ENCODE data around the gene SPRED3. TPM values are rescaled to one million over a fixed set of nuclear protein-coding genes. Genes with fewer than 3 reads are reported as not detected.

SPRED3 gene
- total RNA-seq, 1 experiment from 2014 or later: 5.6 TPM

DNA sequence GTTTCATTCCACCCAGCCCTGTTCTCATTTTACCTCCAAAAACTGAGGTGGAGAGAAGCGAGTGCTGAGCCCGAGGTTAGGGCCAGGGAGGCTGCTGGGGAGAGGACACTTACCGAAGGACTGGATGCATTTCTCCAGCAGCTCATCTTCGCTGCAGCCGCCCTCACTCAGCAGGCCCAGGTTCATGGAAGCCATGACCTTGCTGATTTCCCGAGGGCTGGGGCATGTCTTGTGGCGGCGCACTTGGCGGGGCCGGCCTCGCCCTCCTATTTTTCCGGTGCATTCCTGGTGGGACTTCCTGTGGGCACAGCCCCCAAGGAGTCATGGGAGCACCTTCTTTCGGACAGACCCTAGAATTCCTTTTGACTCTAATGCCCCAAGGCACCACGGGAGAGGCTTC is 33.4 kb downstream of the SPRED3 start:
- H3K27ac Mint-ChIP-seq (ENCODE audit: low read depth, unreplicated experiment): no peak overlapping the region
- no TSS peak for BruUV-seq (replicated peaks)
- CTCF ChIA-PET: no interaction called here
- no peaks in the 10 kb centered on the region for H3K36me3 Mint-ChIP-seq (ENCODE audit: insufficient read depth, unreplicated experiment)
- H3K27me3 Mint-ChIP-seq (ENCODE audit: insufficient read depth, unreplicated experiment): peaks cover 33% of the 10 kb centered on the region
- POLR2A ChIA-PET: no interaction called here
- H3K4me3 Mint-ChIP-seq (ENCODE audit: unreplicated experiment): no peak overlapping the region
- peaks cover 7% of the 10 kb centered on the region for H3K4me1 Mint-ChIP-seq (ENCODE audit: insufficient read depth, unreplicated experiment)
- no peaks in the 10 kb centered on the region for H3K9me3 Mint-ChIP-seq (ENCODE audit: unreplicated experiment)
- no peak for TF ChIP-seq CTCF (IDR thresholded peaks at IDR 0.05; ENCODE audit: unreplicated experiment)
- DNase-seq (ENCODE audit: unreplicated experiment): no peak
- intact Hi-C loops (cut with micrococcal nuclease): no loop called here

GRCh38 chr19:38422438-38422837 is 33.9 kb downstream of the SPRED3 start:
- DNase-seq (ENCODE audit: unreplicated experiment): no peak
- BruUV-seq (replicated peaks): no TSS peak
- Mint-ChIP-seq H3K27ac (ENCODE audit: low read depth, unreplicated experiment) (no peak overlapping the region), H3K9me3 (ENCODE audit: unreplicated experiment) (no peaks in the 10 kb centered on the region), H3K27me3 (ENCODE audit: insufficient read depth, unreplicated experiment) (peaks cover 27% of the 10 kb centered on the region), H3K4me3 (ENCODE audit: unreplicated experiment) (no peak overlapping the region), H3K36me3 (ENCODE audit: insufficient read depth, unreplicated experiment) (no peaks in the 10 kb centered on the region), H3K4me1 (ENCODE audit: insufficient read depth, unreplicated experiment) (peaks cover 2% of the 10 kb centered on the region)
- intact Hi-C loops (cut with micrococcal nuclease): no loop called here
- TF ChIP-seq CTCF (IDR thresholded peaks at IDR 0.05; ENCODE audit: unreplicated experiment): no peak
- POLR2A ChIA-PET: no interaction called here
- CTCF ChIA-PET: interaction anchor here (0.7 kb wide), 1 partner anchor 32 kb away, joined by 3 read pairs; no protein-coding TSS in a partner anchor

GRCh38 chr19:38424272-38424671 is 35.8 kb downstream of the SPRED3 start:
- Mint-ChIP-seq H3K36me3 (ENCODE audit: insufficient read depth, unreplicated experiment) (no peaks in the 10 kb centered on the region), H3K9me3 (ENCODE audit: unreplicated experiment) (no peaks in the 10 kb centered on the region), H3K4me1 (ENCODE audit: insufficient read depth, unreplicated experiment) (no peaks in the 10 kb centered on the region), H3K27ac (ENCODE audit: low read depth, unreplicated experiment) (no peak overlapping the region), H3K27me3 (ENCODE audit: insufficient read depth, unreplicated experiment) (peaks cover 19% of the 10 kb centered on the region), H3K4me3 (ENCODE audit: unreplicated experiment) (no peak overlapping the region)
- TF ChIP-seq CTCF (IDR thresholded peaks at IDR 0.05; ENCODE audit: unreplicated experiment): no peak
- no TSS peak for BruUV-seq (replicated peaks)
- CTCF ChIA-PET: interaction anchor here (0.6 to 1.2 kb wide), 3 partner anchors 22 to 527 kb away, joined by 3 to 5 read pairs (median 3); partner anchors contain the start of gene FAM98C
- POLR2A ChIA-PET: no interaction called here
- intact Hi-C loops (cut with micrococcal nuclease): no loop called here
- DNase-seq (ENCODE audit: unreplicated experiment): no peak

GRCh38 chr19:38425222-38425809 is 36.8 kb downstream of the SPRED3 start:
- Mint-ChIP-seq H3K4me1 (ENCODE audit: insufficient read depth, unreplicated experiment) (no peaks in the 10 kb centered on the region), H3K9me3 (ENCODE audit: unreplicated experiment) (no peaks in the 10 kb centered on the region), H3K27me3 (ENCODE audit: insufficient read depth, unreplicated experiment) (peaks cover 21% of the 10 kb centered on the region), H3K27ac (ENCODE audit: low read depth, unreplicated experiment) (no peak overlapping the region), H3K36me3 (ENCODE audit: insufficient read depth, unreplicated experiment) (no peaks in the 10 kb centered on the region), H3K4me3 (ENCODE audit: unreplicated experiment) (no peak overlapping the region)
- CTCF ChIA-PET: interaction anchor here (0.6 kb wide), 1 partner anchor 455 kb away, joined by 3 read pairs; no protein-coding TSS in a partner anchor
- BruUV-seq (replicated peaks): no TSS peak
- no peak for DNase-seq (ENCODE audit: unreplicated experiment)
- intact Hi-C loops (cut with micrococcal nuclease): no loop called here
- TF ChIP-seq CTCF (IDR thresholded peaks at IDR 0.05; ENCODE audit: unreplicated experiment): no peak
- POLR2A ChIA-PET: no interaction called here

Measured in MCF 10A (cell line).